Duodenal mucosa (tissue), 2 donors: ENCODE results near the gene ARL6IP4.
A peak's percentile ranks its signal among the peaks of the same experiment; 100 is the strongest.
"Not testable (repeated sequence)": the region's sequence is repeated elsewhere in the genome, so short reads cannot be mapped to it uniquely, and the experiment has no call there.

ENCODE experiments used
- H3K27ac ChIP-seq: one replicate; pipeline ENCODE4 v1.7.0; 2013; ENCODE audit warnings: low read depth, low read length
- H3K27me3 ChIP-seq, 2 donors: one replicate each; pipeline ENCODE4 v1.7.0; 2013; ENCODE audit warnings: low read length in 2 of 2, control low read depth in 1 of 2; ENCODE audit not compliant: insufficient read depth in 2 of 2, control insufficient read depth in 1 of 2
- H3K36me3 ChIP-seq, 2 donors: one replicate each; pipeline ENCODE4 v1.7.0; 2013; ENCODE audit warnings: low read length in 2 of 2, control low read depth in 1 of 2; ENCODE audit not compliant: insufficient read depth in 2 of 2, control insufficient read depth in 1 of 2
- H3K4me1 ChIP-seq, 2 donors: one replicate each; pipeline ENCODE4 v1.7.0; 2013; ENCODE audit warnings: low read length in 2 of 2, control low read depth in 1 of 2; ENCODE audit not compliant: insufficient read depth in 2 of 2, control insufficient read depth in 1 of 2
- H3K4me3 ChIP-seq, 2 donors: one replicate each; pipeline ENCODE4 v1.7.0; 2013; ENCODE audit warnings: low read length in 2 of 2, low read depth in 1 of 2
- H3K9ac ChIP-seq, 2 donors: one replicate each; pipeline ENCODE4 v1.7.0; 2013; ENCODE audit warnings: low read length in 2 of 2, low read depth in 1 of 2
- H3K9me3 ChIP-seq, 2 donors: one replicate each; pipeline ENCODE4 v1.7.0; 2013; ENCODE audit warnings: low read length in 2 of 2, control low read depth in 1 of 2; ENCODE audit not compliant: control insufficient read depth in 1 of 2

The ARL6IP4 gene

DNA sequence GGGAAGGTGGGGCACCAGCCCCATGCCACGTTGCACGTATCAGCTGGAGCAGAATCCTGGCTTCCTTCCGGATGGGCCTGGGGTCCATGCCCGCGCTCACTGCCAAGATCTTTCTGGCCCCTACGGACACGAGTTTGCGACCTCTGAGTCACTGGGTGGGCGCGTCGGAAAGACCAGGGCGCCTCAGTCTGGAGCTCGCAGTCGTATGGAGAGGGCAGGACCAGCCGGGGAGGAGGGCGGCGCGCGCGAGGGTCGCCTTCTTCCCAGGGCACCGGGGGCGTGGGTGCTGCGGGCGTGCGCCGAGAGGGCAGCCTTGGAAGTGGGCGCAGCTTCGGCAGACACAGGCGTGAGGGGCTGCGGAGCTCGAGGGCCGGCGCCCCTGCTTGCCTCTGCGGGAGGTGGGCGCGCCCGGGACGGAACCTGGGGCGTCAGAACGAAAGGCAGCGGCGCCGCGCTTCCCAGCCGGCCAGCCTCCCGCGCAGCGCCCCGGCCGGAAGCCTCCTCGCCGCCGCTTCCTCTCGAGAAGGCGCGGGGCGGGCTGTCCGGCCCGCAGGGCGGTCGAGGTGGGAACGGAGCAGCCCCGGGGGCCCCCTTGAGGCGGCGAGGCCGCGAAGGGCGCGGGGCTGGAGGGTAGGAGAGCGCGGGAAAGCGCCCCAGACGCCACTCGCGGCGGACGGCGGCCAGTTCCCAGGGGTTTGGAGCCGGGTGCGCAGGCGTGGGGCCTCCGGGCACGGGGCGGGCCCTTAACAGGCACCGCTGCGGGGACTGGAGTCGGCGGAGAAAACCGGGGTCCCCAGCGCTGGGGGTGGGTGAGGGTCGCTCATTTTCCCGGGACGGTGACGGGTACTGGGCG is at the start of gene ARL6IP4:
Gene ARL6IP4 (plus strand): TSS at position 499 of the 853 bp plus-strand sequence. CDS start 459 bp downstream, outside the sequence.
- H3K9ac ChIP-seq, result peak within 1 kb of the TSS; percentile 86
- H3K27ac ChIP-seq, result peak within 1 kb of the TSS; percentile 78
- H3K4me3 ChIP-seq, result peak within 1 kb of the TSS; percentile 88 to 95
- no peaks in the 10 kb centered on the region for H3K27me3 ChIP-seq
- no peaks in the 10 kb centered on the region for H3K9me3 ChIP-seq
- H3K4me1 ChIP-seq, result peaks cover 57 to 73% of the 10 kb centered on the region in 2 donors
- H3K36me3 ChIP-seq, result peaks cover 4 to 20% of the 10 kb centered on the region in 2 donors

DNA sequence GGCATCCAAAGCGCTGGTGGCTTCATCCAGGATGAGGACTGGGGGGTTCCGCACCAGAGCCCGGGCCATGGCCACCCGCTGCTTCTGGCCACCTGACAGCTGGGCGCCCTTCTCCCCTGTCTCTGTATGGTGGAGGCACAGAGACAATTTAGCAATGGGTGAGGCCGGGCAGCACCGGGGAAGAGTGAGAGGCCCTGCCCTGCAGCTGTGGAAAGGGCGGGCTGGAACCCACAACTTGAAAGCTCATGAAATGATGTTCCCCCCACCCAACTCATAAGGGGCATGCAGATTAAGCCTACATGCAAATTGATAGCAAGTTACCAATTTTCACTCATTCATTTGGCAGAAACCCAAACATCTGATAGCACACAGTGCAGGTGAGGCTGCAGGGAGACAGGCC is 48.3 kb upstream of the ARL6IP4 start:
- Histone ChIP-seq H3K36me3 (no peaks in the 10 kb centered on the region), H3K27ac (no peak overlapping the region), H3K9me3 (no peaks in the 10 kb centered on the region)

DNA sequence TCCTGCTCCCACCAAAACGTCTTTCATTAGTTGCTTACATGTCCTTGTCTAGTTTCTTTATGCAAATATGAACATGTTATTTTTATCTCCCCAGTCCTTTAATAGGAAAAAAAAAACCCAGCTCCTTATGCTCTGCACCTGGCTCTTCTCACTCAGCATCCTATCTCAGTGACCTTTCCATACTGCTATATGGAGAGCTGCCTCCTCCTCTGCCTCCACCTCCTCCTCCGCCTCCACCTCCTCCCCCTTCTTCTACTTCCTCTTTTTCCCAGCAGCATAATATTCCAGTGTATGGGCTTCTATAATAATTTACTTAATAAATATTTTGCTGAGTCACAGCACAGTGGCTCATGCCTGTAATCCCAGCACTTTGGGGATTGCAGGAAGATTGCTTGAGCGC is 45.8 kb upstream of the ARL6IP4 start:
- Histone ChIP-seq H3K36me3 (no peaks in the 10 kb centered on the region), H3K4me1 (no peaks in the 10 kb centered on the region), H3K27ac (no peak overlapping the region), H3K9me3 (no peaks in the 10 kb centered on the region), H3K27me3 (no peaks in the 10 kb centered on the region), H3K9ac (no peak overlapping the region), H3K4me3 (no peak overlapping the region)

More for the DNA sequence above, 48.3 kb upstream of the ARL6IP4 start:
- Histone ChIP-seq H3K4me3 (no peak overlapping the region), H3K27me3 (no peaks in the 10 kb centered on the region), H3K9ac (no peak overlapping the region), H3K4me1 (no peaks in the 10 kb centered on the region)

DNA sequence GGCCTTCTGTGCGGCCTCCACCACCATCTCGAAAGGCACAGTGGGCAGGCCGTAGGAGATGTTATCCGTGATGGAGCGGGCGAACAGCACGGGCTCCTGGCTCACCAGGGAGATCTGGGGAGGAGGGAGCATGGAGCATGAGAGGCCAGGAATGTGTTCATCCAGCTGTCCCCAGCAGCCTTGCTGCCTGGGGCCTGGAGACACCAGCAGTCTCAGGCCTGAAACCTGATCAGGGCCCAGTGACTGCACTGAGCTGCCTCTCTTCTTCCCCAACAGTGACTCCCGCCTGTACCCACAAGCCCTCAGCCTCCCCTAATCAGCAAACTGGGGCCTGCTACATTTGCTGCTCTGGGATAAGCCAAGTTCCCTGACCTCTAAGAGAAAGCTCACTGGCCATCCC is 45.2 kb upstream of the ARL6IP4 start:
- Histone ChIP-seq H3K9ac (no peak overlapping the region), H3K9me3 (no peaks in the 10 kb centered on the region), H3K36me3 (no peaks in the 10 kb centered on the region), H3K4me1 (no peaks in the 10 kb centered on the region), H3K27me3 (no peaks in the 10 kb centered on the region), H3K27ac (no peak overlapping the region), H3K4me3 (no peak overlapping the region)

DNA sequence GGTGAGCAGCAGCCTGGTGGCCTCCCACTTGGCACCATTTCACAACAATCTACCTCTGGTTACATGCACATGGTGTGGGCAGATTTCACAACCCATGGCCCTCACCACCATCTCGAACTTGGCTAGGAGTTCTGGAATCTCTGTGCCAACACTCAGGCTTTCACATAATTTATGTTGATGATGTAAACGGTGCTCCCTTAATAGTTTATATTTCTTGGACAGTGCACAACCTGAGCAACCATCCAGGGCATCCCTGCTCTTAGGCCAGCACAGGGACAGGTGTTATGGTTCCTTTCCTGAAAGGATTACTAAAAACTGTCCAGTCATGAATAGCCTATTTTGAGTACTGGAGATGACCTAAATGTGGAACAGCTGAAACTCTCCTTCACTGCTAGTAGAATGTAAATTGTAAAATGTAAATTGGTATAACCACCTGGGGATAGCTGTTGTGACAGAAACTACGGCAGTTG is 42.8 kb upstream of the ARL6IP4 start:
- no peak overlapping the region for H3K4me3 ChIP-seq
- no peak overlapping the region for H3K9ac ChIP-seq
- H3K9me3 ChIP-seq, result no peaks in the 10 kb centered on the region
- H3K27me3 ChIP-seq, result no peaks in the 10 kb centered on the region
- no peak overlapping the region for H3K27ac ChIP-seq
- H3K4me1 ChIP-seq, result peaks cover 2 to 3% of the 10 kb centered on the region in 2 donors
- H3K36me3 ChIP-seq, result no peaks in the 10 kb centered on the region

DNA sequence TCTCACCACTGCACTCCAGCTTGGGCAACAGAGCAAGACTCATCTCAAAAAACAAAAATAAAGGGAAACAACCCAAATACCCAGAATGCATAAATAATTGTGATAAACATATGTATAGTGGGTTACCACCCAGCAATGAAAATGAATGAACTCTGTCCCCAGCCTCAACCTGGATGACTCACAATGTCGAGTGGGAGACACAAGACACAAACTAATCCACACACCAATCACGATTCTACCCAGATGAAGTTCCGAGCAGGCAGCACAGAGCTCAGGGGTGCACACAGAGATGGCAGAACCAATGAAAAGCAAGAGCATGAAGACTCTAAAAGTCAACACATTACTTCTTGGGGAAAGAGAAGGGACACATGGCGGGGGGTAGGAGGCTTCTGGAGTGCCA is 41.4 kb upstream of the ARL6IP4 start:
- Histone ChIP-seq H3K27ac (no peak overlapping the region), H3K9ac (no peak overlapping the region), H3K4me3 (no peak overlapping the region), H3K4me1 (peaks cover 10% of the 10 kb centered on the region in 2 donors), H3K9me3 (no peaks in the 10 kb centered on the region), H3K36me3 (no peaks in the 10 kb centered on the region), H3K27me3 (no peaks in the 10 kb centered on the region)

DNA sequence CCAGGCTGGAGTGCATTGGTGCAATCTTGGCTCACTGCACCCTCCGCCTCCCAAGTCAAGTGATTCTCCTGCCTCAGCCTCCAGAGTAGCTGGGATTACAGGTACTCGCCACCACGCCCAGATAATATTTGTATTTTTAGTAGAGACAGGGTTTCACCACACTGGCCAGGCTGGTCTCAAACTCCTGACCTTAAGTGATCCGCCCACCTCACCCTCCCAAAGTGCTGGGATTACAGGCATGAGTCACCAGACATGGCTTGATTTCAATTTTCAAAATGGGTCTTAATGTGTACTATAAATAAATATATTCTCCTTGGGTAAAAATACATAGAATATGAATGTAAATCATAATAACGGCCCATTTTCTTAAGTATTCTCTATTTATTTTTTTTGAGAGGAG is 39.1 kb upstream of the ARL6IP4 start:
- not testable (repeated sequence) for H3K36me3 ChIP-seq, H3K9me3 ChIP-seq, H3K27ac ChIP-seq, H3K9ac ChIP-seq, H3K27me3 ChIP-seq, H3K4me3 ChIP-seq
- H3K4me1 ChIP-seq, result peaks cover 20 to 23% of the 10 kb centered on the region in 2 donors

DNA sequence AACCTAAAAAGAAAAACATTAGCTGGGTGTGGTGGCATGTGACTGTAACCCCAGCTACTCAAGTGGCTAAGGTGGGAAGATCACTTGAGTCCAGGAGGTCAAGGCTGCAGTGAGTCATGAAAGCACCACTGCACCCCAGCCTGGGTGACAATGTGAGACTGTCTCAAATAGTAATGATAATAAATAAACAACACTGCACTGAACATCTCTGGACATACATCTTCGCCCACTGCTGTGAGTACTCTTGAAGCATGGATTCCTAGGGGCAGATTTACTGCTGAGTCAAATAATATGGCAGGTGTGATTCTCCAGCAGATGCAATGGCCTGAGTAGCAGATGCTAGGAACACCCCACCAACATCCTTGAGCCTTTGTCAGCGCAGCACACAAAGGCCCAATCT is 37.8 kb upstream of the ARL6IP4 start:
- Histone ChIP-seq H3K4me1 (peaks cover 33 to 36% of the 10 kb centered on the region in 2 donors), H3K27ac (no peak overlapping the region), H3K36me3 (no peaks in the 10 kb centered on the region), H3K9ac (no peak overlapping the region), H3K9me3 (no peaks in the 10 kb centered on the region), H3K4me3 (no peak overlapping the region), H3K27me3 (no peaks in the 10 kb centered on the region)

DNA sequence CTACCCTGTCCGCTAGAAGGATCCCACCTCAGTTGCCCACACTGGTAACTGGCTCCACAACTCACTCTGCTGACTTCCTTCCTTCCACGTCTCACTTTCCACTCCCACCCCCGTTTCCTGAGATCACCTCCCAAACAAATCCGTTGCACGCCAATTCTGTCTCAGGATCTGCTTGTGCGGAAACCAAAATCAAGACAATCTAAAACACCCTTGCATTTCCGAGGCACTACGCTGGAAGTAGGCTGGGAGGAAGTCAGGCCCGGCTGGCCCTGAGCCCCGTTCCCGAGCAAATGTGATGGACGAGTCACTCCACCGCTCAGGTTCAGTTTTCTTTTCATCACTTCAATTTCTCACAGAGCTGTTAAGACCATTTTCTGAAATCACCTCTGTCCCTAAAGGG is 37.3 kb upstream of the ARL6IP4 start:
- Histone ChIP-seq H3K9ac (no peak overlapping the region), H3K36me3 (no peaks in the 10 kb centered on the region), H3K9me3 (no peaks in the 10 kb centered on the region), H3K4me1 (peaks cover 34 to 37% of the 10 kb centered on the region in 2 donors), H3K27ac (no peak overlapping the region), H3K4me3 (no peak overlapping the region), H3K27me3 (no peaks in the 10 kb centered on the region)

DNA sequence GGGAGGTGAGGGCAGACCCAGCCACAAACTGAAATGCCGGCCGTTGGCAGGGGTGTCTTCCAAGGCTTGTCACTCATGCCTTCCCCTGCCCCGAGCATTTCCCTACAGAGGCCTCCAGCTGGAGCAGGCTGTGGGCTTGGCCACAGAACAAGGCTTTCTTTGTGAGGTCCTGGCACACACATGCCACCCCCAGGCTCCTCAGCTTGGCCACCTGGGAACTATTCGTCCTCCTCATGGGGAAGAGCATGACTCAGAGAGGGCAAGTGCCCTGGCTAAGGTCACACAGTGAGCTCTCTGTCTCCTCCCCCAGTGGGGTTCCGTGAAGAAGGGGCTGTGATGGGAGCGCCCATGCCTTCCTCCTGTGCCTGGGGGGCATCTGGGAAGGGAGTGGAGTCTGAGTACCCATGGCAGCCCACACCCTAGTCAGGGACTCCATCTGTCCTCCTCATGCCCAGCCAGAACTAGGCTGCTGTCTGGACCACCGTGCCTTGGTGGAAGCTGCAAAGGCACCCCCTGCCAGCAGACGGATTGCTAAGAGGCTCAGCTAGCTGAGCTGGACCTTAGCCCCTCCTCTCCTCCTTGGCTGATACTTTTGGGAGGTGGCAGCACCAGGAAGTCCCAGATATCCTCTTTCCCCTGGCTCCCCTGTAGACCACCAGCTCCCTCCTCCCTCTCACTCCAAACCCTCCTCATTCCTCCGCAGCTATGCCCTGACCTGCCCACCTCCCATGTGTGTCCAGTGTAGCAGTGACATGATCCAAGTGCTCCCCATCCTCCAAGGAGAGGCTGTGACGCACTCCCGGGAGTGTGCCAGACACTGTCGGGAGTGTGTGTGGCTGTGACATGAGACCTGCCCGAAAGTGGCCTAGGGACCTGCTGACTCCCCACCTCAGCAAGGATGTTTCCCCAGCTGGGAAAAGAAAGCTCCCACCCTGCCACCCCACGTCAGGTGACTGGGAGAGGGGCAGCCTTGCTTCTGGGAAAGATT is 35.6 kb upstream of the ARL6IP4 start:
- H3K36me3 ChIP-seq, result no peaks in the 10 kb centered on the region
- H3K9ac ChIP-seq, result no peak overlapping the region
- H3K4me3 ChIP-seq, result no peak overlapping the region
- H3K27me3 ChIP-seq, result no peaks in the 10 kb centered on the region
- H3K27ac ChIP-seq, result no peak overlapping the region
- no peaks in the 10 kb centered on the region for H3K9me3 ChIP-seq
- peaks cover 34 to 37% of the 10 kb centered on the region in 2 donors for H3K4me1 ChIP-seq
